ENCODE results near the gene C2CD3. TPM values are rescaled to one million over a fixed set of nuclear protein-coding genes. Genes with fewer than 3 reads are reported as not detected.
"Not testable (repeated sequence)": the region's sequence is repeated elsewhere in the genome, so short reads cannot be mapped to it uniquely, and the experiment has no call there.

C2CD3 gene
- total RNA-seq, 1 experiment from 2014 or later = 22.0 TPM

DNA sequence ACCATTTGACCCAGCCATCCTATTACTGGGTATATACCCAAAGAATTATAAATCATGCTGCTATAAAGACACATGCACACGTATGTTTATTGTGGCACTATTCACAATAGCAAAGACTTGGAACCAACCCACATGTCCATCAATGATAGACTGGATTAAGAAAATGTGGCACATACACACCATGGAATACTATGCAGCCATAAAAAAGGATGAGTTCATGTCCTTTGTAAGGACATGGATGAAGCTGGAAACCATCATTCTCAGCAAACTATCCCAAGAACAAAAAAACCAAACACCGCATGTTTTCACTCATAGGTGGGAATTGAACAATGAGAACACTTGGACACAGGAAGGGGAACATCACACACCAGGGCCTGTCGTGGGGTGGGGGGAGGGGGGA, 105.3 kb downstream of the C2CD3 start:
- H3K23ac ChIP-seq (ENCODE audit: insufficient read length, low read depth, low read length); H3K23me2 ChIP-seq (ENCODE audit: insufficient read length, low read depth, low read length, poor library complexity, severe bottlenecking); H2BK12ac ChIP-seq (ENCODE audit: insufficient read length, low read depth, low read length); H3K36me3 Mint-ChIP-seq (ENCODE audit: insufficient read depth in 1 of 3, low read depth in 3 of 3); H3K4me1 Mint-ChIP-seq; H3K27ac ChIP-seq (ENCODE audit: insufficient read length, low read depth, low read length); H3K4me1 ChIP-seq (ENCODE audit: insufficient read depth, low read length); H4K91ac ChIP-seq (ENCODE audit: insufficient read length, low read depth, low read length); H2AFZ ChIP-seq (ENCODE audit: low read length); H3K18ac ChIP-seq (ENCODE audit: insufficient read length, low read depth, low read length); H3K4me3 Mint-ChIP-seq; DNase-seq; H3K27ac Mint-ChIP-seq; H3K27me3 ChIP-seq (ENCODE audit: insufficient read depth, low read length); H2AK5ac ChIP-seq (ENCODE audit: insufficient read length, low read length); H4K5ac ChIP-seq (ENCODE audit: insufficient read length, low read depth, low read length); H3K79me2 ChIP-seq (ENCODE audit: insufficient read depth, low read length); H3K9me3 Mint-ChIP-seq; H3K56ac ChIP-seq (ENCODE audit: insufficient read length, low read depth, low read length); H4K8ac ChIP-seq (replicated peaks; ENCODE audit: insufficient read length, low read depth, low read length); H3T11ph ChIP-seq (ENCODE audit: low read length); H3K79me1 ChIP-seq (ENCODE audit: insufficient read depth, low read depth, low read length, poor library complexity, severe bottlenecking); H2BK20ac ChIP-seq (ENCODE audit: low read depth, low read length, poor library complexity, severe bottlenecking); H4K20me1 ChIP-seq (ENCODE audit: control insufficient read depth, insufficient read depth, insufficient read length); H2BK5ac ChIP-seq (ENCODE audit: insufficient read length, low read length); H3K27me3 Mint-ChIP-seq (ENCODE audit: low read depth); H3K9me3 ChIP-seq (ENCODE audit: control insufficient read depth, low read depth, low read length); H3K14ac ChIP-seq (ENCODE audit: insufficient read depth, low read length); H3K9ac ChIP-seq (ENCODE audit: extremely low read depth, insufficient read length, low read length); H3K4me2 ChIP-seq (ENCODE audit: insufficient read depth, insufficient read length, low read length); H2BK120ac ChIP-seq (ENCODE audit: low read depth, low read length, poor library complexity, severe bottlenecking); H3K4ac ChIP-seq (ENCODE audit: low read depth, low read length); H2BK15ac ChIP-seq (ENCODE audit: low read depth, low read length): not testable (repeated sequence)
- no CpG with 5 or more reads among the region's 3 CpGs for WGBS (ENCODE audit: extremely low coverage, insufficient read length, low lambda C conversion rate)

- H3K4me1 ChIP-seq (ENCODE audit: insufficient read depth, low read length); H4K91ac ChIP-seq (ENCODE audit: insufficient read length, low read depth, low read length); H3K79me2 ChIP-seq (ENCODE audit: insufficient read depth, low read length); H3K14ac ChIP-seq (ENCODE audit: insufficient read depth, low read length); H3K27me3 ChIP-seq (ENCODE audit: insufficient read depth, low read length); DNase-seq; H2BK15ac ChIP-seq (ENCODE audit: low read depth, low read length); H4K20me1 ChIP-seq (ENCODE audit: control insufficient read depth, insufficient read depth, insufficient read length); H4K8ac ChIP-seq (replicated peaks; ENCODE audit: insufficient read length, low read depth, low read length); H2BK120ac ChIP-seq (ENCODE audit: low read depth, low read length, poor library complexity, severe bottlenecking); H3K9me3 ChIP-seq (ENCODE audit: control insufficient read depth, low read depth, low read length); H3K56ac ChIP-seq (ENCODE audit: insufficient read length, low read depth, low read length); H2BK20ac ChIP-seq (ENCODE audit: low read depth, low read length, poor library complexity, severe bottlenecking); H3K4me1 Mint-ChIP-seq; H3T11ph ChIP-seq (ENCODE audit: low read length); H4K5ac ChIP-seq (ENCODE audit: insufficient read length, low read depth, low read length); H3K4ac ChIP-seq (ENCODE audit: low read depth, low read length); H3K9me3 Mint-ChIP-seq; H3K27ac Mint-ChIP-seq; H3K27me3 Mint-ChIP-seq (ENCODE audit: low read depth); H3K9ac ChIP-seq (ENCODE audit: extremely low read depth, insufficient read length, low read length); H3K23me2 ChIP-seq (ENCODE audit: insufficient read length, low read depth, low read length, poor library complexity, severe bottlenecking); H3K4me3 Mint-ChIP-seq; H2BK5ac ChIP-seq (ENCODE audit: insufficient read length, low read length); H3K79me1 ChIP-seq (ENCODE audit: insufficient read depth, low read depth, low read length, poor library complexity, severe bottlenecking); H2BK12ac ChIP-seq (ENCODE audit: insufficient read length, low read depth, low read length); H3K18ac ChIP-seq (ENCODE audit: insufficient read length, low read depth, low read length); H2AFZ ChIP-seq (ENCODE audit: low read length); H3K23ac ChIP-seq (ENCODE audit: insufficient read length, low read depth, low read length); H2AK5ac ChIP-seq (ENCODE audit: insufficient read length, low read length); H3K27ac ChIP-seq (ENCODE audit: insufficient read length, low read depth, low read length); H3K4me2 ChIP-seq (ENCODE audit: insufficient read depth, insufficient read length, low read length): not testable (repeated sequence)
- no CpG with 5 or more reads among the region's 1 CpG for WGBS (ENCODE audit: extremely low coverage, insufficient read length, low lambda C conversion rate)
- peaks cover 9 to 24% (median 17%) of the 10 kb centered on the region in 3 experiments for H3K36me3 Mint-ChIP-seq (ENCODE audit: insufficient read depth in 1 of 3, low read depth in 3 of 3)
These were observed 107.2 kb downstream of the C2CD3 start for GRCh38 chr11:74063628-74064027.

Data from H9 (cell line).